ENCODE results near the gene CABP4.

GRCh38 chr11:67508486-67509121 is 53.5 kb downstream of the CABP4 start:
- TF ChIP-seq EZH2 (IDR thresholded peaks at IDR 0.05; ENCODE audit: borderline replicate concordance, low read length) (no peak), CTCF (conservative IDR thresholded peaks at IDR 0.05 in 1 of 2, IDR thresholded peaks at IDR 0.05 in 1 of 2; ENCODE audit: extremely low read depth in 1 of 2, insufficient read depth in 1 of 2, low read depth in 1 of 2, low read length in 2 of 2) (no peak)

Measured in mammary epithelial cell (primary cell).